GM10248 (cell line): ENCODE results near the gene CGB5.
"Not testable (repeated sequence)": the region's sequence is repeated elsewhere in the genome, so short reads cannot be mapped to it uniquely, and the experiment has no call there.

ENCODE experiments used
- CTCF ChIA-PET: fragments of 300-600 bp; sonication (Branson Sonifier 250); formaldehyde crosslinking; extraction: SDS; loops from one replicate; lab custom pipeline; 2021; ENCODE audit warnings: antibody characterized with exemption; lab: Yijun Ruan, JAX
- POLR2A ChIA-PET: fragments of 350-650 bp; sonication (Branson Sonifier 250); formaldehyde crosslinking; extraction: SDS; loops from one replicate; lab custom pipeline; 2020; ENCODE audit warnings: antibody characterized with exemption; lab: Yijun Ruan, JAX
- DNase-seq: peaks from one replicate; pipeline ENCODE4 v3.0.0; 2012; ENCODE audit errors: extremely low spot score
- CTCF ChIP-seq: IDR thresholded peaks from 2 replicates; pipeline ENCODE4 v1.5.1; 2012; ENCODE audit warnings: mild to moderate bottlenecking, low read depth; ENCODE audit errors: extremely low read depth, missing control alignments, control extremely low read depth

Gene CGB5

GRCh38 chr19:49031642-49032301, 11.9 kb upstream of the CGB5 start, which contains the start of gene CGB2:
Gene CGB2, plus strand, starts transcription at chr19:49031890. Its CDS starts 206 bp downstream, at chr19:49032096.
- POLR2A ChIA-PET, DNase-seq: not testable (repeated sequence)
- TF ChIP-seq CTCF: peak; percentile 41
- CTCF ChIA-PET: interaction anchor here (0.6 to 1.4 kb wide), 3 partner anchors 13 to 66 kb away, joined by 3 read pairs; no protein-coding TSS in a partner anchor

GRCh38 chr19:49036815-49037214, 6.8 kb upstream of the CGB5 start, which contains the start of gene CGB1:
Gene CGB1, minus strand, starts transcription at chr19:49036895. Its CDS starts 184 bp downstream, at chr19:49036711.
- peak; percentile 43 for TF ChIP-seq CTCF
- POLR2A ChIA-PET, DNase-seq, CTCF ChIA-PET: not testable (repeated sequence)

GRCh38 chr19:49038111-49038510, 5.5 kb upstream of the CGB5 start:
- POLR2A ChIA-PET, DNase-seq, CTCF ChIA-PET: not testable (repeated sequence)

GRCh38 chr19:49038557-49039276, 4.9 kb upstream of the CGB5 start:
- POLR2A ChIA-PET, CTCF ChIA-PET, DNase-seq: not testable (repeated sequence)

GRCh38 chr19:49039736-49040135, 3.9 kb upstream of the CGB5 start:
- CTCF ChIA-PET, POLR2A ChIA-PET, DNase-seq: not testable (repeated sequence)

GRCh38 chr19:49042177-49042576, 1.5 kb upstream of the CGB5 start:
- no peak for DNase-seq
- ChIA-PET CTCF (no interaction called here), POLR2A (no interaction called here)
- no peak for TF ChIP-seq CTCF

- CTCF ChIA-PET, POLR2A ChIA-PET, DNase-seq: not testable (repeated sequence)
Observed at GRCh38 chr19:49042666-49043065, 982 bp upstream of the CGB5 start.

- DNase-seq, POLR2A ChIA-PET, CTCF ChIA-PET: not testable (repeated sequence)
Observed at GRCh38 chr19:49049011-49049410, 5.4 kb downstream of the CGB5 start, which contains the start of gene CGB8. Gene CGB8, minus strand, starts transcription at chr19:49049111. Its CDS starts 372 bp downstream, at chr19:49048739.

GRCh38 chr19:49049834-49050233, 6.2 kb downstream of the CGB5 start:
- POLR2A ChIA-PET: not testable (repeated sequence)

GRCh38 chr19:49050376-49051033, 6.9 kb downstream of the CGB5 start:
- POLR2A ChIA-PET, DNase-seq: not testable (repeated sequence)
- CTCF ChIA-PET: interaction anchor here (1.1 kb wide), 1 partner anchor 47 kb away, joined by 3 read pairs; no protein-coding TSS in a partner anchor

More at GRCh38 chr19:49049834-49050233, 6.2 kb downstream of the CGB5 start:
- DNase-seq, CTCF ChIA-PET: not testable (repeated sequence)
